WI38 (cell line): ENCODE data around the gene TLR5.

Source experiments
- H3K4me3 ChIP-seq: 2 replicates; pipeline ENCODE4 v1.5.1; 2011; ENCODE audit warnings: low read depth, mild to moderate bottlenecking, control low read depth, low read length
- TF ChIP-seq, protein P1 (sequence below): IDR thresholded peaks from 2 replicates; pipeline ENCODE4 v1.5.1; 2012; ENCODE audit warnings: low read depth, mild to moderate bottlenecking, control low read depth, low read length

Gene TLR5

DNA sequence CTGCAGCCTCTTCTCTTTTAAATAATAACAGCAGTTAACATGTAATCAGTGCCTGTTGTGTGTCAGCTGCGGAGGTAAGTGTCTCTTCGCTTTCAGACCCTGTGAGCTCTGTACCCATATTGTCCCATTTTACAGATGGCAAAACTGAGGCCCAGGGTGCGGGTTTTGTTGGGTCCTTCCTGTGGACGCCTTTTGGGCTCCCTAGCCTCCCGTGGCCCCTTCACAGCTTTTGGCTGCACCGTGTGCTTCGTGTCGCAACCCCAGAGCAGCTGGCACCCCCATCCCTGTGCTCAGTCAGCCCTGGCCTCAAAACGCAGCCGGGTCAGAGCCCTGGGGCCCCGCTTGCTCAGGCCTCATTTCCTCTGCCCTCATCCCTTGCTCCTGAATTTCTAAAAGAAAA, 53.8 kb downstream of the TLR5 start:
- TF ChIP-seq, protein P1, sequence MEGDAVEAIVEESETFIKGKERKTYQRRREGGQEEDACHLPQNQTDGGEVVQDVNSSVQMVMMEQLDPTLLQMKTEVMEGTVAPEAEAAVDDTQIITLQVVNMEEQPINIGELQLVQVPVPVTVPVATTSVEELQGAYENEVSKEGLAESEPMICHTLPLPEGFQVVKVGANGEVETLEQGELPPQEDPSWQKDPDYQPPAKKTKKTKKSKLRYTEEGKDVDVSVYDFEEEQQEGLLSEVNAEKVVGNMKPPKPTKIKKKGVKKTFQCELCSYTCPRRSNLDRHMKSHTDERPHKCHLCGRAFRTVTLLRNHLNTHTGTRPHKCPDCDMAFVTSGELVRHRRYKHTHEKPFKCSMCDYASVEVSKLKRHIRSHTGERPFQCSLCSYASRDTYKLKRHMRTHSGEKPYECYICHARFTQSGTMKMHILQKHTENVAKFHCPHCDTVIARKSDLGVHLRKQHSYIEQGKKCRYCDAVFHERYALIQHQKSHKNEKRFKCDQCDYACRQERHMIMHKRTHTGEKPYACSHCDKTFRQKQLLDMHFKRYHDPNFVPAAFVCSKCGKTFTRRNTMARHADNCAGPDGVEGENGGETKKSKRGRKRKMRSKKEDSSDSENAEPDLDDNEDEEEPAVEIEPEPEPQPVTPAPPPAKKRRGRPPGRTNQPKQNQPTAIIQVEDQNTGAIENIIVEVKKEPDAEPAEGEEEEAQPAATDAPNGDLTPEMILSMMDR: no peak

DNA sequence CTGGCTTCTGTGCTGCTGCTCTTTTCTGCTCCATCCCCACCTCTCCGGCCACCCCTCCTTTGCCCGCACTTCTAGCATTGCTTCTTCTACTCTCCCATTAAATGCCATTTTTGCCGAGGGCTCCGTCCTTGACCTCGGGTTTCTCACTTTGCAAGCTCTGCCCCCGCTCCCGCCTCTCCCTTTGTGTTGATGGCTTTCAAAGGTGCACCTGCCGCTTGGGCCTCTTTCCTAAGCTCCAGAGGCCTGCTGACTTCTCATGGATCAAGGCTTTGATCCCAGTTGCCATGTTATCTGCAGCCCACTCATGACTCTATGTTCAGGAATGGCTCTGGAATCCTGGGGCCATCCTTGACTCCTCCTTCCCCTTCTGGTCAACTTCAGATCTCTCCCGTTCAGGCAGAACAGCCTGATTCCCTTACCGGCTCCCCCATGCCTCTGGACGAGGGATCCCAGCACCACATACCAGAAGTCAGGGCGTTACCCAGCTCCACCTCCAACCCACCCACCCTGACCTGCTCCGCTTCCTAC, 54.3 kb downstream of the TLR5 start:
- H3K4me3 ChIP-seq: no peak overlapping the region
- TF ChIP-seq, protein P1: no peak

More for the DNA sequence above, 53.8 kb downstream of the TLR5 start:
- no peak overlapping the region for H3K4me3 ChIP-seq

- TF ChIP-seq, protein P1: no peak
- H3K4me3 ChIP-seq: no peak overlapping the region
Observed at GRCh38 chr1:223087291-223088255, 55.5 kb downstream of the TLR5 start.

DNA sequence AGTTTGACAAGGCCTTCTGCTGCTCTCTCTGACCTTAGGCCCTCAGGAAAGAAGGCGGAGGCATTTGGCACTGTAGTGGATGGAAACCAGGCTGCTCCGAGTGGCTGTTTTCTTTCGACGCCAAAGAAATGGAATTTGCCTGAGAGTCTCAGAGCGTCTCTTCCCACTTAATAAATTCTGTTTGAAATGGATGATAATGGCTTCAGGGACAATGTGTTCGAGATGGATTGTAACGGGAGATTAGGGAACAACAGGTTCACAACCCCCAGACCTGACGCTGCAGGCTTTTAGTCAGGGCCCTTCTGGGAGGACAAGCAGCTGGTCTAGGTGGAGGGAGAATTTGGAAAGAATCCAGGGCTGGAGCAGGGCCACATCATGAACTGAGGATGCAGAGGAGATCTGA, 58.6 kb downstream of the TLR5 start:
- TF ChIP-seq, protein P1: no peak
- no peak overlapping the region for H3K4me3 ChIP-seq

GRCh38 chr1:223083831-223084230, 59.2 kb downstream of the TLR5 start:
- no peak overlapping the region for H3K4me3 ChIP-seq
- TF ChIP-seq, protein P1: no peak

DNA sequence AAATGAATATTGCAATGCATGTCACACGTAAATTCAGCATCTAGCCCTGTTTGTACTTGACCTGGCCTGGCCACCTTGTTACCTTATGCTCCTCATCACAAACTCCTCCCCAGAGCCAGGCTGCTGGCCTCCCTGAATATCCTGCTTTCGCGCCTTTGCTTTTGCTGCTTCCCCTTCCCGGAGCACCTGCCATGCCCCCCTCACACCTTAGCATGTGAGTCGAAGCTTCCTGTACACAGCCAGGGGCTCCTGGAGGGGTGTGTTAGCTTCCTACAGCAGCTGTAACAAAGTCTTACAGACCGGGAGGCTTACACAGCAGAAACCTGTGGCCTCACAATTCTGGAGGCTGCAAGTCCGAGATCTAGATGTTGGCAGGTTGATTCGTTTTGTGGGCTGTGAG, 60.1 kb downstream of the TLR5 start:
- H3K4me3 ChIP-seq: no peak overlapping the region
- TF ChIP-seq, protein P1: no peak
